ENCODE data around the gene SLC22A31.
A peak's percentile ranks its signal among the peaks of the same experiment; 100 is the strongest.

SLC22A31 gene

GRCh38 chr16:89221604-89222003, 21.3 kb upstream of the SLC22A31 start:
- no peak overlapping the region for H2AFZ ChIP-seq (ENCODE audit: low read length)
- H3K9ac ChIP-seq (ENCODE audit: low read length), result no peak overlapping the region
- H3K4me3 ChIP-seq (ENCODE audit: low read depth, low read length, poor library complexity, severe bottlenecking), result no peak overlapping the region
- TF ChIP-seq EZH2 (IDR thresholded peaks at IDR 0.05; ENCODE audit: borderline replicate concordance, low read length), result no peak
- TF ChIP-seq CTCF (IDR thresholded peaks at IDR 0.05; ENCODE audit: low read length), result no peak
- H3K79me2 ChIP-seq (ENCODE audit: insufficient read depth, low read length), result 0 out of 2 replicates have a peak, but pooled peaks cover 5% of the 10 kb centered on the region
- H3K9me2 ChIP-seq (ENCODE audit: low read depth, low read length), result no peaks in the 10 kb centered on the region
- no peak overlapping the region for H3K27ac ChIP-seq (ENCODE audit: low read depth, low read length, poor library complexity, severe bottlenecking)
- H3K4me1 ChIP-seq (ENCODE audit: insufficient read depth, low read length, severe bottlenecking), result peaks cover 11% of the 10 kb centered on the region
- H4K20me1 ChIP-seq (ENCODE audit: insufficient read depth, low read length), result no peaks in the 10 kb centered on the region
- H3K27me3 ChIP-seq (ENCODE audit: insufficient read depth, low read length), result no peaks in the 10 kb centered on the region
- no peak overlapping the region for H3K4me2 ChIP-seq (ENCODE audit: low read length)
- H3K9me3 ChIP-seq (ENCODE audit: low read length), result peaks cover 2% of the 10 kb centered on the region
- no peaks in the 10 kb centered on the region for H3F3A ChIP-seq (ENCODE audit: insufficient read depth, low read length)
- peaks cover 52% of the 10 kb centered on the region for H3K36me3 ChIP-seq (ENCODE audit: insufficient read depth, low read length)

GRCh38 chr16:89219365-89219764, 19.0 kb upstream of the SLC22A31 start:
- Histone ChIP-seq H2AFZ (ENCODE audit: low read length) (no peak overlapping the region), H3K27me3 (ENCODE audit: insufficient read depth, low read length) (no peaks in the 10 kb centered on the region), H4K20me1 (ENCODE audit: insufficient read depth, low read length) (no peaks in the 10 kb centered on the region), H3K9me2 (ENCODE audit: low read depth, low read length) (no peaks in the 10 kb centered on the region), H3K27ac (ENCODE audit: low read depth, low read length, poor library complexity, severe bottlenecking) (no peak overlapping the region), H3K9me3 (ENCODE audit: low read length) (no peaks in the 10 kb centered on the region), H3K4me2 (ENCODE audit: low read length) (no peak overlapping the region), H3K9ac (ENCODE audit: low read length) (no peak overlapping the region), H3K4me1 (ENCODE audit: insufficient read depth, low read length, severe bottlenecking) (peaks cover 18% of the 10 kb centered on the region), H3K36me3 (ENCODE audit: insufficient read depth, low read length) (peaks cover 30% of the 10 kb centered on the region), H3K4me3 (ENCODE audit: low read depth, low read length, poor library complexity, severe bottlenecking) (no peak overlapping the region), H3F3A (ENCODE audit: insufficient read depth, low read length) (no peaks in the 10 kb centered on the region), H3K79me2 (ENCODE audit: insufficient read depth, low read length) (0 out of 2 replicates have a peak, but pooled peaks cover 5% of the 10 kb centered on the region)
- TF ChIP-seq CTCF (IDR thresholded peaks at IDR 0.05; ENCODE audit: low read length) (no peak), EZH2 (IDR thresholded peaks at IDR 0.05; ENCODE audit: borderline replicate concordance, low read length) (no peak)

DNA sequence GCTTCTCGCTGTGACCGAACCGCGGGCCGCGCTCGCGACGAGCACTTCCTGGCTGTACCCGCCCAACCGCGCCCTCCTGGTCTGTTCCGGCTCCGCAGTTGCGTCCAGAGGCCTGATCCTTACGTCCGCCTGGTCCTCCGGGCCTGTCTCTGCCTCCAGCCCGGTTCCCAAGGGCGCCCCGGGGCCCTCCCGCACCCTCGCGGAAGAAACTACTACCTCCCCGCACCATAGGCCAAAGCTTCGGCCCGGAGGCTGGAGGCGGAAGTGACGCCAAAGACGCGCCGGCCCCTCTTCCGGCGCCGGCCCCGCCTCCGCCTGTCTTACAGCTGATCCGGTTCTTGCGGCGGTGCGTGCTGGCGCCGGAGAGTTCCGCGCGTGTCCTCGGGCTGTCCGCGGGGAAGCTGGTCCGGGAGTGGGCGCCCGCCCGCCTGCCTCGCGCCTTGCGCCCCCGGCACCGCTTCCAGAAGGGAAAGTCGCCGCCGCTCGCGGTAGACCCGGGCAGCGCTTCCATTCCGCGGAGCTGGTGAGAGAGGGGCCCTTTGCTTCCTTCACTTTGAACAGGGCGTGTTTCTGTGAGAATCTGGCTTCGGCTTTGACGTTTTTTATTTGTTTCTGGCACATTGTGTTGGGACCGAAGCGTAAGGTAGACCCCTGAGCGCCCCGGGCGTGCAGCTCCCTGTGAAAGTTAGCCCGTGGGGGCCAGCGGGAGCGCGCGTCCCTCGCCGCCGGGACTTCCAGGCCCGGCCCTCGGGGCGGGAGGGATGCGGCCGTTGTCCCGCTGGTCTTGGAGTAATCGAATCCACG, 17.3 kb upstream of the SLC22A31 start, which contains the start of gene ZNF778:
Gene ZNF778 (plus strand): TSS at position 316 of the 804 bp plus-strand sequence. CDS start 3,425 bp downstream, outside the sequence.
- H3K4me2 ChIP-seq (ENCODE audit: low read length), result peak within 1 kb of the TSS; percentile 90
- H3K4me3 ChIP-seq (ENCODE audit: low read depth, low read length, poor library complexity, severe bottlenecking), result peak within 1 kb of the TSS; percentile 96
- peak within 1 kb of the TSS; percentile 53 for H3K27ac ChIP-seq (ENCODE audit: low read depth, low read length, poor library complexity, severe bottlenecking)
- no peaks in the 10 kb centered on the region for H3K9me3 ChIP-seq (ENCODE audit: low read length)
- peaks cover 18% of the 10 kb centered on the region for H3K4me1 ChIP-seq (ENCODE audit: insufficient read depth, low read length, severe bottlenecking)
- H4K20me1 ChIP-seq (ENCODE audit: insufficient read depth, low read length), result no peaks in the 10 kb centered on the region
- H3F3A ChIP-seq (ENCODE audit: insufficient read depth, low read length), result no peaks in the 10 kb centered on the region
- H3K9ac ChIP-seq (ENCODE audit: low read length), result peak within 1 kb of the TSS; percentile 78
- H3K36me3 ChIP-seq (ENCODE audit: insufficient read depth, low read length), result peaks cover 15% of the 10 kb centered on the region
- H3K9me2 ChIP-seq (ENCODE audit: low read depth, low read length), result no peaks in the 10 kb centered on the region
- TF ChIP-seq CTCF (IDR thresholded peaks at IDR 0.05; ENCODE audit: low read length) (no peak), EZH2 (IDR thresholded peaks at IDR 0.05; ENCODE audit: borderline replicate concordance, low read length) (no peak)
- H3K27me3 ChIP-seq (ENCODE audit: insufficient read depth, low read length), result no peaks in the 10 kb centered on the region
- H3K79me2 ChIP-seq (ENCODE audit: insufficient read depth, low read length), result 0 out of 2 replicates have a peak, but pooled peaks cover 5% of the 10 kb centered on the region
- H2AFZ ChIP-seq (ENCODE audit: low read length), result peak within 1 kb of the TSS; percentile 71; the same call in 1 of the 2 replicates

Data from OCI-LY1 (cell line).